ENCODE results near the gene AKNA. TPM values are rescaled to one million over a fixed set of nuclear protein-coding genes. Genes with fewer than 3 reads are reported as not detected.

The AKNA gene
- total RNA-seq, 1 donor from 2014 or later: 6.3 TPM

- intact Hi-C loops (cut with micrococcal nuclease): no loop called here
- H3K4me1 ChIP-seq: no peaks in the 10 kb centered on the region
- DNase-seq: no peak
- H3K4me3 ChIP-seq: no peak overlapping the region
- no peaks in the 10 kb centered on the region for H3K9me3 ChIP-seq (replicated peaks)
- no peak overlapping the region for H3K27ac ChIP-seq (replicated peaks)
- no peak for TF ChIP-seq CTCF (IDR thresholded peaks at IDR 0.05; ENCODE audit: borderline replicate concordance)
- H3K36me3 ChIP-seq: no peaks in the 10 kb centered on the region
- H3K27me3 ChIP-seq (ENCODE audit: low read depth): peaks cover 76% of the 10 kb centered on the region
Observed at GRCh38 chr9:114424126-114424525, 36.3 kb upstream of the AKNA start.

- no peak for TF ChIP-seq CTCF (IDR thresholded peaks at IDR 0.05; ENCODE audit: borderline replicate concordance)
- DNase-seq: no peak
- H3K4me1 ChIP-seq: no peaks in the 10 kb centered on the region
- no peaks in the 10 kb centered on the region for H3K9me3 ChIP-seq (replicated peaks)
- no peak overlapping the region for H3K27ac ChIP-seq (replicated peaks)
- no peaks in the 10 kb centered on the region for H3K36me3 ChIP-seq
- intact Hi-C loops (cut with micrococcal nuclease): no loop called here
- no peak overlapping the region for H3K4me3 ChIP-seq
- peaks cover 76% of the 10 kb centered on the region for H3K27me3 ChIP-seq (ENCODE audit: low read depth)
Observed at GRCh38 chr9:114423181-114423580, 35.4 kb upstream of the AKNA start.

GRCh38 chr9:114421147-114421546 lies 33.4 kb upstream of the AKNA start:
- DNase-seq: no peak
- Histone ChIP-seq H3K36me3 (no peaks in the 10 kb centered on the region), H3K4me1 (no peaks in the 10 kb centered on the region), H3K4me3 (no peak overlapping the region), H3K9me3 (replicated peaks) (no peaks in the 10 kb centered on the region), H3K27me3 (ENCODE audit: low read depth) (peaks cover 63% of the 10 kb centered on the region), H3K27ac (replicated peaks) (no peak overlapping the region)
- TF ChIP-seq CTCF (IDR thresholded peaks at IDR 0.05; ENCODE audit: borderline replicate concordance): no peak
- intact Hi-C loops (cut with micrococcal nuclease): no loop called here

- Histone ChIP-seq H3K36me3 (no peaks in the 10 kb centered on the region), H3K4me3 (no peak overlapping the region), H3K27ac (replicated peaks) (no peak overlapping the region), H3K27me3 (ENCODE audit: low read depth) (peaks cover 52% of the 10 kb centered on the region), H3K9me3 (replicated peaks) (no peaks in the 10 kb centered on the region), H3K4me1 (no peaks in the 10 kb centered on the region)
- TF ChIP-seq CTCF (IDR thresholded peaks at IDR 0.05; ENCODE audit: borderline replicate concordance): no peak
- DNase-seq: no peak
- intact Hi-C loops (cut with micrococcal nuclease): no loop called here
Observed at GRCh38 chr9:114419796-114420195, 32.0 kb upstream of the AKNA start.

GRCh38 chr9:114418053-114418452 lies 30.3 kb upstream of the AKNA start:
- no peak for DNase-seq
- intact Hi-C loops (cut with micrococcal nuclease): no loop called here
- no peaks in the 10 kb centered on the region for H3K9me3 ChIP-seq (replicated peaks)

More at GRCh38 chr9:114418053-114418452, 30.3 kb upstream of the AKNA start:
- Histone ChIP-seq H3K36me3 (no peaks in the 10 kb centered on the region), H3K4me1 (no peaks in the 10 kb centered on the region), H3K4me3 (no peak overlapping the region), H3K27me3 (ENCODE audit: low read depth) (peaks cover 35% of the 10 kb centered on the region), H3K27ac (replicated peaks) (no peak overlapping the region)
- TF ChIP-seq CTCF (IDR thresholded peaks at IDR 0.05; ENCODE audit: borderline replicate concordance): no peak
